Gastrocnemius medialis (tissue), 4 donors: Measurements from ENCODE around the gene MGAT5. TPM values are rescaled to one million over a fixed set of nuclear protein-coding genes. Genes with fewer than 3 reads are reported as not detected.

Experiments used
- ATAC-seq, 2 donors: fragments of 150-250 bp; one replicate each; pipeline ENCODE4 v1.9.1; 2016
- DNase-seq, 2 donors: peaks; one replicate each; pipeline ENCODE4 v3.0.0-alpha.2; 2019
- H3K27ac ChIP-seq, 4 donors: fragments of 200-600 bp; sonication (generic); 1 replicate in 1 of 4; 2 replicates in 3 of 4; pipeline ENCODE4 v1.5.1; 2016 to 2018; ENCODE audit warnings: mild to moderate bottlenecking in 2 of 4, moderate library complexity in 1 of 4
- H3K27me3 ChIP-seq, 3 donors: fragments of 200-600 bp; sonication (generic) in 2 of 3; 1 replicate in 1 of 3; 2 replicates in 2 of 3; pipeline versions ENCODE4 v1.5.1 to v1.6.0; 2016 to 2019; ENCODE audit warnings: mild to moderate bottlenecking in 1 of 3, moderate library complexity in 1 of 3
- H3K36me3 ChIP-seq, 2 donors: fragments of 200-600 bp; sonication (generic) in 1 of 2; one replicate each; pipeline ENCODE4 v1.5.1; 2017 to 2018
- H3K4me1 ChIP-seq, 2 donors: fragments of 200-600 bp; sonication (generic) in 1 of 2; one replicate each; pipeline ENCODE4 v1.5.1; 2016 to 2017; ENCODE audit warnings: mild to moderate bottlenecking in 2 of 2
- H3K4me3 ChIP-seq, 4 donors: fragments of 200-600 bp; sonication (generic) in 3 of 4; 1 replicate in 1 of 4; 2 replicates in 3 of 4; pipeline ENCODE4 v1.5.1; 2016 to 2019; ENCODE audit warnings: mild to moderate bottlenecking in 2 of 4
- H3K9me3 ChIP-seq, 3 donors: fragments of 200-600 bp; sonication (generic) in 2 of 3; 1 replicate in 1 of 3; 2 replicates in 2 of 3; pipeline ENCODE4 v1.5.1; 2016 to 2019
- CTCF ChIP-seq, 5 experiments: fragments of 450-650 bp in 3 of 5; fragments of 200-600 bp in 2 of 5; sonication (generic) in 2 of 5; IDR thresholded peaks in 4 of 5; conservative IDR thresholded peaks in 1 of 5; 1 replicate in 4 of 5; 2 replicates in 1 of 5; pipeline ENCODE4 v1.5.1; 2016 to 2019; ENCODE audit warnings: antibody characterized with exemption in 5 of 5, mild to moderate bottlenecking in 3 of 5, moderate library complexity in 3 of 5
- POLR2A ChIP-seq, 2 donors: fragments of 450-650 bp; IDR thresholded peaks; one replicate each; pipeline ENCODE4 v1.6.1; 2017; ENCODE audit warnings: antibody characterized with exemption in 2 of 2, mild to moderate bottlenecking in 2 of 2, moderate library complexity in 2 of 2
- in situ Hi-C, 4 donors: fragments of 200-750 bp; cut with MboI; loops; one replicate each; pipeline versions ENCODE4 v1.15.0 to v1.8.0; 2017; ENCODE audit warnings: low sequenced_read_pairs in 4 of 4
- intact Hi-C: fragments of 100-400 bp; cut with DNase I; formaldehyde crosslinking; loops from one replicate; pipeline ENCODE4 v1.15.1; 2023; ENCODE audit warnings: low total_unique reads
- total RNA-seq, 4 donors: library from RNA; depleted of rRNA; stranded (reverse); fragments of >200 nt; gene quantifications; one replicate each; pipeline versions ENCODE4 v1.1.0 to v1.2.3, GENCODE V29; 2016

The MGAT5 gene
- total RNA-seq, 4 donors from 2014 or later, result 3.0 to 4.9 (median 3.3) TPM

- intact Hi-C loops (no loop called here), in situ Hi-C loops (no loop called here)
- Histone ChIP-seq H3K9me3 (no peaks in the 10 kb centered on the region), H3K27me3 (no peaks in the 10 kb centered on the region), H3K36me3 (no peaks in the 10 kb centered on the region), H3K4me3 (no peak overlapping the region), H3K4me1 (no peaks in the 10 kb centered on the region), H3K27ac (no peak overlapping the region)
- ATAC-seq (no peak), DNase-seq (no peak)
- TF ChIP-seq POLR2A (IDR thresholded peaks at IDR 0.05) (no peak), CTCF (IDR thresholded peaks at IDR 0.05 in 4 of 5, conservative IDR thresholded peaks at IDR 0.05 in 1 of 5) (no peak)
Observed at GRCh38 chr2:134491771-134492441, 238.0 kb downstream of the MGAT5 start.

- intact Hi-C loops (no loop called here), in situ Hi-C loops (no loop called here)
- no peaks in the 10 kb centered on the region for H3K4me1 ChIP-seq
- H3K36me3 ChIP-seq, result no peaks in the 10 kb centered on the region
- H3K9me3 ChIP-seq, result no peaks in the 10 kb centered on the region
- no peaks in the 10 kb centered on the region for H3K27me3 ChIP-seq
- ATAC-seq, result no peak
- H3K27ac ChIP-seq, result no peak overlapping the region
- TF ChIP-seq CTCF (IDR thresholded peaks at IDR 0.05 in 4 of 5, conservative IDR thresholded peaks at IDR 0.05 in 1 of 5) (no peak), POLR2A (IDR thresholded peaks at IDR 0.05) (no peak)
- no peak for DNase-seq
- H3K4me3 ChIP-seq, result no peak overlapping the region
Observed at GRCh38 chr2:134493797-134494196, 239.9 kb downstream of the MGAT5 start.

GRCh38 chr2:134498654-134499053 is 244.8 kb downstream of the MGAT5 start:
- no peaks in the 10 kb centered on the region for H3K4me1 ChIP-seq
- no peaks in the 10 kb centered on the region for H3K9me3 ChIP-seq
- TF ChIP-seq POLR2A (IDR thresholded peaks at IDR 0.05) (no peak), CTCF (IDR thresholded peaks at IDR 0.05 in 4 of 5, conservative IDR thresholded peaks at IDR 0.05 in 1 of 5) (no peak)
- H3K27ac ChIP-seq, result no peak overlapping the region
- H3K4me3 ChIP-seq, result no peak overlapping the region
- DNase-seq, result no peak
- no peaks in the 10 kb centered on the region for H3K27me3 ChIP-seq
- in situ Hi-C loops, result no loop called here
- no peak for ATAC-seq
- H3K36me3 ChIP-seq, result no peaks in the 10 kb centered on the region
- intact Hi-C loops, result no loop called here

- intact Hi-C loops (no loop called here), in situ Hi-C loops (no loop called here)
- no peaks in the 10 kb centered on the region for H3K9me3 ChIP-seq
- no peaks in the 10 kb centered on the region for H3K4me1 ChIP-seq
- ATAC-seq, result no peak
- no peaks in the 10 kb centered on the region for H3K27me3 ChIP-seq
- TF ChIP-seq CTCF (IDR thresholded peaks at IDR 0.05 in 4 of 5, conservative IDR thresholded peaks at IDR 0.05 in 1 of 5), result no peak
- TF ChIP-seq POLR2A (IDR thresholded peaks at IDR 0.05), result no peak
- no peak overlapping the region for H3K27ac ChIP-seq
- no peak overlapping the region for H3K4me3 ChIP-seq
- no peak for DNase-seq
- H3K36me3 ChIP-seq, result no peaks in the 10 kb centered on the region
Observed at GRCh38 chr2:134499307-134499926, 245.5 kb downstream of the MGAT5 start.
